NCI-H526 treated with DMSO at 0.1 percent for 48 hours (cell line): Measurements from ENCODE around the gene NDST1.
A peak's percentile ranks its signal among the peaks of the same experiment; 100 is the strongest.
"Not testable (repeated sequence)": the region's sequence is repeated elsewhere in the genome, so short reads cannot be mapped to it uniquely, and the experiment has no call there.

ENCODE experiments used
- DNase-seq: peaks from one replicate; lab custom pipeline; 2025; lab: John Stamatoyannopoulos, UW

Gene NDST1

DNA sequence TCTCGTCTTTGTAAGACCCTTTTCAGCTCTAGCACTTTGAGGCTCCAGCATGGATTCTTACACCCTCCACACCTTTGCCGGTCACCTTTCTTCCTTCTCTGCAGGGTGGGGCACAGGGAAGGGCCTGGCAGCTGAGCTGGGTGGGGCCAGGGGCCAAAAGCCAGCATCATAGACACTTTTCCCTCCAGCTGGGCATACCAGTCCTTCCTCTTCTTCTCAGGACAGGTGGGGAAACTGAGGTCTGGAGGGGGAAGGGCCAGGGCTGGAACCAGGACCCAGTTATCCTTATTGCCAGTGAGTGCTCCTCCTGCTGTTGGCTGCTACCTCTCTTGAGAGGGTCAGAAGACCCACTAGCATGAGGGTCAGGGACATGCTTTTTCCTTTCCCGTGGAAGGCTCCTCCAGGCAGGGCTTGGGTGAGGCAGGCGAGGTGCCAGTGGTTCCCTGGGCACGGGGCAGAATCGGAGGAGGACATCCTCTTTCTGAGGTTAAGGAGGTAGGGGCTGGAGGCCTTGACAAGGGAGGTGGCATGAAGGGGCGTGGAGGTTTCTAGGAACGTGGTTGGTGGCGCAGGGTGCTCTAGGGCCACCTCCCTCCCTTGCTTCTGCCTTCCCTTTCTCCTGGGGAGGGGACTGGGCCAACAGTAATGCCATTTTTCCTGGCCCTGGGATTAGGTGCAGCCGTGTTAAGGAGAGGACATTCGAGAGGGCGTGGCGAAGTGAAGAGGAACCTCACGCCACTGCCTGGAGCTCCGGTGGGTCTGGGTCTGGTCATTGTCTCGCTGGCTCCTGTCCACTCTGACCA is at the start of gene NDST1:
Gene NDST1, plus strand, starts transcription at position 658 of the 803 bp plus-strand sequence. CDS start 13,124 bp downstream, outside the sequence.
- DNase-seq = no peak

DNA sequence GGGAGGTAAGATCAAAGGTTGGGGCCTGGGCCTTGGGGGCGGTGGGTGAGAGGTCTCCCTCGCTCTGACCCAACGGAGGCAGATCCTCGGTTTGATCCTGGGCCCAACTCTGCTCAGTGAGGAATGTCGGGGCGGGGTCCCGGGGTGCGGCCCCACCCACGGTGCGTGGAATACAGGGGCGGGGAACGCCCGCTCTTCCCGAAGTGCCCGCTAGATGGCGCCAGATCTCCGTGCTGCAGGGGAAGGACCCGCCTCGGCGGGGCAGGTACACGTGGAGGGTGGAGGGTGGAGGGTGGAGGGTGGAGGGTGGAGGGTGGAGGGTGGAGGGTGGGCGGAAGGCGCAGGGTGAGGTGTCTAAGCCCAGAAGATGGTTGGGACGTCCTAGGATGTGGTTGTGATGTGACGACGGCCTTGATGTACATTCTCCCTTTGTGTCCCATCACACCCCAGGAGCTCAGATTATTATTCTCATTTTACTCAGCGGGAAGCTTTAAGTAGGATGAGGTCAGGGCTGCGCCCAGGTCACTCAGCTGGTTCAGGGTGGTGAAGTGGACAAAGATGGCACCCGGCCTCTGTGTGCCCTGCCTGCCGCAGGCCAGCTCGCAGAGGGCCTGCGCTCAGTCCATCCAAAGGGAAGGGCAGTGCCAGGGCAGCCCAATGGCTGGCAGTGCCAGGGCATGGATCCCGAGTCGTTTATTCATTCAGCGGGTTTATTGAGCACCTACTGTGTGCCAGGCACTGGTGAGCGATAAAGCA is 49.0 kb upstream of the NDST1 start:
- peak; percentile 25 for DNase-seq

DNA sequence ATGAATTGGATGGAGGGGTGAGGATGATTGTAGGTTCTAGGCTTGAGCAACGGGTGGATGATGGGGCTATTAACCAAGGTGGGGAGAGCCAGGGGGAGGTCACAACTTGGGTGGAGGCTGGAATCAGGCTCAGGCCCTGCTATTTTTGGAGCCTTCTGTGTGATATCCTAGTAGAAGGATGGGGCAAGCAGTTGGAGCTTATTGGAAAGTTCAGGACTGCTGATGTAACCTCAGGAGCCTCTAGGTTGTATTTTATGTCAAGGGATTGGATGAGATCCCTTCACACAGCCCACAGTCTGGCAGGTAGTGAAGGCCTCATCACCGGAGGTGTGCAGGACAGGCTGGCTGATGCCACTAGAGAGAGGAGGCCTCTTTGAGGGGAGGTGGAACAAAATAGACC is 47.1 kb upstream of the NDST1 start:
- DNase-seq = no peak

DNA sequence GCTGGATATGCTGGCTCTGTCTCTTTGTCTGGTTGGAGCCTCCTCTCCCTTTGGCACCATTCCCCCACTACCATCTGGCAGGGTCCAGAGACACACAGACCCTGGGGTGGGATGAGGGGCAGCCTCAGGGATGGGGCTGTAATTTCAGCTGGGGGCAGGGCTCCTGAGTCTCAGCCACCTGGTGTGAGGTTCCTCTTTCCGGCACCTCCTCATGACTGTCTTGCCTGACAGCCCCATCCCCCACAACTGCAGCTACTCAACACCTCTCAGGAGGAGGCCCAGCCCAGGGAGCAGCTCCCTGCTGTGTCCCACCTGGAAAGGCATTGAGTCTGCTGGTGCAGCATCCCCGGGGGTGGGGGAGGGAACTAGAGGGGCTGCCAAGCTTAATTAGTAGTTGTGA is 46.7 kb upstream of the NDST1 start:
- DNase-seq = no peak

DNA sequence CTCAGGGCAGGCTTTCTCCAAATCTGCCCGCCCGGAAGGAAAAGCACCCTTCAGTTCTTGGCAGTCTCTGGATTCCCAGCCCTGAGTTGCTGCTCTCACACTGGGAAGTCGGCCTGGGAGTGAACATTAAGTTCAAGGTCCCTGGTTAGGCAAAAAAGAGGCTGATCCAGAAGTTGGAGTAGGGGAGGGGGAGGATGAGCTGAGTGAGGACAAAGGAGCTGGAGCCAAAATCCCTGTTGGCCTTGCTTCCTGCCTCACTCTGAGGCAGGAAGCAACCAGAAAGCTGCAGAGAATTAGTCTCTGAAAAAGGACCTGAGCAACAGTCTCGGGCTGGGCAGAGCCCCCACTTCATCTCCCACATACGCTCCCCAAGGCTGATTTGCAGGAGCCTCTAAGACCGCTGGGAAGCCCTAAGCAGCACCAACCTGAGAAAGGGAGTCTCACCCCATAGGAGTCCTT is 43.3 kb upstream of the NDST1 start:
- no peak for DNase-seq

DNA sequence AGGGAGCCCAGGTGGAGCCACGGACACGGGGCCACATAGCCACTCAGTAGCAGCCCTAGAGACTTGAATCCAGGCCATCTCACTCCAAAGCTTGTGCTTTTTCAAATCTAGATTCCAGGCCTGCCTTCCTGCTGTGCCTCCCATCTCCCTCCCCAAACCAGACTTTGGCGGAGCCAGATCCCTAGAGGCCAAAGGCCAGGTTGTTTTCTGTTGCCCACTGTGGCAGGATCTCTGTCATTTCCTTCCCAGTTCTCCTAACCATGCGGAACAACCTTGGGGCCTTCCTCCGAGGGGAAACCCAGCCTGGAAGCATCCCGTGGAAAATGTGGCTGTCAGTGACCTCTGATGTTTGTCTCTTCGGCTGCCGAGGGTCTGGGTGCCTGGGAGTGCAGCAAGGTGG is 42.0 kb upstream of the NDST1 start:
- DNase-seq = no peak

DNA sequence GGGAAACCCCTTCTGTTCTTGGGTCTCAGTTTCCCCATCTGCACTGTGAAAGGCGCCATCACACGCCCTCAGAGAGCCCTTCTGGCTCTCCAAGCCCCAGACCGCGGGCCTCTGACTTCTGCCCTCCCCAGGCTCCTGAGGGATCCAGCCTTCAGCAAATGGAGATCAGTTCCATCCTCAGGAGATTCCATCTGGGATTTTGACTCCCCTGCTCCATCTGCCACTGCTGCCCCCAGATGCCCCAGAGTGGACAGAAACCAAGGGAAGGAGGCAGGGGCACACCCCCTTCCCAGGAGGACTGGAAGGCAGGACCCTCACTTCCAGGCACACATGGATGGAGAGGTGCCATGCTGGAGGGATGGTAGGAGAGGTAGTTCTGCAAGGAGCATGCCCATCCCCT is 39.7 kb upstream of the NDST1 start:
- no peak for DNase-seq

DNA sequence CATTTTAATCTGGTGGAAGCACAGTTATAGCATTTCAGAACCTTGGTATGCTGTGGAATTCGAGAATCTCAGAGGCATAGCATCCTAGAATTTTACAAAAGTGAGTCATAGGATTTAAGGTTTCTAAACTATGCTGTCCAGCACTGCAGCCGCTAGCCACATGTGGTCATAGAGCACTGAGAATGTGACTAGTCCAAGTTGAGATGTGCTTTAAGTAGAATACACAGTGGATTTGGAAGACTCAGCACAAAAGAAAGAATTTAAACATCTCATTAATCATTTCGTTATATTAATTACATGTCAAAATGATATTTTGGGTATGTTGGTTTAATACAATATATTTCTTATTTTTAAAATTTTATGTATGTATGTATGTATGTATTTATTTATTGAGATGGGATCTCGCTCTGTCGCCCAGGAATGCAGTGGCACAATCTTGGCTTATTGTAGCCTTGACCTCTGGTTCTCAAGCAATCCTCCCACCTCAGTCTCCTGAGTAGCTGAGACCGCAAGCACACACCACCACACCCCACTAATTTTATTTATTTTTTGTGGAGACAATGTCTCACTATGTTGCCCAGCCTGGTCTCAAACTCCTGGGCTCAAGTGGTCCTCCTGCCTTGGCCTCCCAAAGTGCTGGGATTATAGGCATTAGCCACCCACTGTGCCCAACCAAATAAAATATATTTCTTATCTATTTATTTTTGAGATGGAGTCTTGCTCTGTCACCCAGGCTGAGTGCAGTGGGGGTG is 38.0 kb upstream of the NDST1 start:
- DNase-seq = no peak

DNA sequence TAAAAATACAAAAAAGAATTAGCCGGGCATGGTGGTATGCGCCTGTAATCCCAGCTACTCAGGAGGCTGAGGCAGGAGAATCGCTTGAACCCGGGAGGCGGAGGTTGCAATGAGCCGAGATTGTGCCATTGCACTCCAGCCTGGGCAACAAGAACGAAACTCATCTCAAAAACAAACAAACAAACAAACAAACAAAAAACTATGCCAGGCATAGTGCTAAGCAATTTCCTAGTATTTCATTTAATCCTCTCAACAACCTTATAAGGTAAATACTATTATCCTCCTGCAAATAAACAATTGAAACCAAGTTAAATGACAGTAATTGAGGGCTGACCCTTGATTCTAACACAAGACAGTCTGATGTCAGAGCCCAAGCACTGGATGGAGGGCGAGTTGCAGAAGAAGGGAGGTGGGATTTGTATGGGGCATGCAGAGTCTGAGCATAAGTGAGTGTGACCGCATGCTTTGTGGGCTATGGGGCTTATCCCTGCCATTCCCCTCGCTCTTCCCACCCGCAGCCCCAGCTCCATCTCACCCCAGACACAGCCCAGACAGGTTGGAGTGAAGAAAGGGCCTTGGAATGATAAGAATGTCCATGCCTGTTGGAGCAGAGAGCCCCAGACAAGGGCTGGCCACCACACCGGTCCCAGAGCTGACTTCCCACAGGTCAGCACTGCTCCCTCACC is 34.1 kb upstream of the NDST1 start:
- no peak for DNase-seq

DNA sequence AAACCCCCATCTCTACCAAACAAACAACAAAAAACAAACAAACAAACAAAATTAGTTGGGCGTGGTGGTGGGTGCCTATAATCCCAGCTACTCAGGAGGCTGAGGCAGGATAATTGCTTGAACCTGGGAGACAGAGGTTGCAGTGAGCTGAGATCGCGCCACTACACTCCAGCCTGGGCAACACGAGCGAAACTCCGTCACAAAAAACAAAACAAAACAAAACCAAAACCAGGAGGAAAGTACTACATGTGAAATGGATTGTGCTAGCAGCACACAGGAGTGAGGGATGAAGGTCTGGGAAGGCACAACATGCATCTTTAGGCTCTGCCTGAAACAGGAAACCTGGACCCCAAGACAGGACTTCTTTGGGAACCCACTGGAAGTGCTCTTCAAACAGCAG is 31.4 kb upstream of the NDST1 start:
- DNase-seq = not testable (repeated sequence)

DNA sequence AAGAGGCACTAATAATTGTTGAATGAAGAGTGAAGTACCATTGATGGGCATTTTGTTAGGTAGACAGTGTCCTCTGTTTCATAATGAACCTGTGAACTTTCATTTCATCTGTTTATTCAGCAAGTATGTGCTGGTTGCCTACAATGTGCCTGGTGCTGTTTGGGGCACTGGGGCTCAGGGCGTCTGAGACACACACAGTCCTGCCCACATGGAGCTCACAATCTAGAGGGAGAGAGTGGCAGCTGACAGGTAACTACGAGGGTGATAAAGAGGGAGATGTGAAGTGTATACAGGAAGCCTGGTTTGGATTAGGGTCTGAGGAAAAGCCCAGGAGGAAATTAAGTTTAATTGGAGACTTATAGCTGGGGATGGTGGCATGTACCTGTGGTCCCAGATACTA is 28.5 kb upstream of the NDST1 start:
- DNase-seq = no peak

DNA sequence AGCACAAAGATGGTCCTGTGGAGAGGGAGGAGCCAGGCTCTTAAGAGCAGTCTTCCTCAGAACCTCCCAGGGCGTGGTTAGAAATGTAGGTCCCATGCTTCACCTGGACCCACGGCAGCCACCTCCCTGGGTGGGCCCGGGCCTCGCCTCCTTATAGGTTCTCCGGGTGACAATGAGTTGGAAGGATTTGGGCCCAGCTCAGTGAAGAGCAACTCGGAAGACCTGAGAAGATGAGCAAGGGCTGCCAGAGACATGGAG is 26.3 kb upstream of the NDST1 start:
- no peak for DNase-seq

DNA sequence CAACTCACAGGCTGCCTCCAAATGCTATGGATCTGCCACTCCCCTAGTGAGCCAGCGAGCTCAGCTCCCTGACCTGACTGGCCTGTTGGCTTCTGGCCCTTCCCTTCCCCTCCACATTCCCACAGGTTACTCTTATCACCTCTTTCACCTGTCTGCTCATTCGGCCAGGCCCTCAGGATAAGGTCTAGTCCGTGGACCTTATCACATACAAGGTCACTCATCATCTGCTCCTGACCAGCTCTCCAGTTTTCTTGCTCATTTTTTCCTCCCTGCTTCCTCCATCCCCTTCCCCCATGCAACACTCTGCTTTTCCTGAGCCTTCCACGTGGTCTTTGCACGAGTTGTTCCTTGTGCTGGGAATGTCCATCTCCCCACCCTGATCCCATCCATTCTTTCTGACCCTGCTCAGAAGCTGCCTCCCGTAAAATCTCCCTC is 25.9 kb upstream of the NDST1 start:
- DNase-seq = no peak

DNA sequence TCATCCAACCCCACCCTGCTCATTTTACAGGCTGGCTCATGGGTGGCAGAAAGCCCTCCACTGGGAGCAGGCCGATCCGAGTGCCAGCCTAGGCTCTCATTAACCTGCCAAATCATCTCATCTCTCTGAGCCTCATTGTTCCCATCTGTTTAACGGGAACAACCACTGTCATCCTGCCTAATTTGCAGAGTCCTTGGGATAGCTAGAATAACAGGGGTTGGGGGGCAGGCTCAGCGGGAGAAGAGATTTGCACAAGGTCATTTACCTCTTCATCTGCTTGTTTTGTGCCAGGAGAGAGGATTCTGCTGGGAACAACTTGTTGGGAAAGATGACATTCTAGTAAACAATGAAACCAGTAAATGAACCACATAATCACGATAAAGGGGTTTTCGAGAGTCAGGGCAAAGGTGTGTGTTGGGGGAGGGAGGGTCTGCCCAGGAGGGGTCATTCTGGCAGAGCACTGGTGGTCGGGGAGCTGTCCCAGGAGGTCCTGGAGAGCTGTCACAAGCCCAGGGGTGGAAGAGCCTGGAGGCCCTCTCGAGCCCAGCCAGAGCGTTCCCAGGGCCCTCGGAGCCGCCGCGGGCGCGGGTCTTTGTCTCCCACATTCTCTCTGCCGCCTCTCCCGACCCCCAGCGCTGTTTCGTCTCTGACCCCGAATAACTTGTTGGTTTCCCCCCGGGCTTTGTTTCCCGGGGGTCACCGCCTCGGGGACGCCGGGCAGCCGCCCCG is 22.8 kb upstream of the NDST1 start:
- peak; percentile 7 for DNase-seq

DNA sequence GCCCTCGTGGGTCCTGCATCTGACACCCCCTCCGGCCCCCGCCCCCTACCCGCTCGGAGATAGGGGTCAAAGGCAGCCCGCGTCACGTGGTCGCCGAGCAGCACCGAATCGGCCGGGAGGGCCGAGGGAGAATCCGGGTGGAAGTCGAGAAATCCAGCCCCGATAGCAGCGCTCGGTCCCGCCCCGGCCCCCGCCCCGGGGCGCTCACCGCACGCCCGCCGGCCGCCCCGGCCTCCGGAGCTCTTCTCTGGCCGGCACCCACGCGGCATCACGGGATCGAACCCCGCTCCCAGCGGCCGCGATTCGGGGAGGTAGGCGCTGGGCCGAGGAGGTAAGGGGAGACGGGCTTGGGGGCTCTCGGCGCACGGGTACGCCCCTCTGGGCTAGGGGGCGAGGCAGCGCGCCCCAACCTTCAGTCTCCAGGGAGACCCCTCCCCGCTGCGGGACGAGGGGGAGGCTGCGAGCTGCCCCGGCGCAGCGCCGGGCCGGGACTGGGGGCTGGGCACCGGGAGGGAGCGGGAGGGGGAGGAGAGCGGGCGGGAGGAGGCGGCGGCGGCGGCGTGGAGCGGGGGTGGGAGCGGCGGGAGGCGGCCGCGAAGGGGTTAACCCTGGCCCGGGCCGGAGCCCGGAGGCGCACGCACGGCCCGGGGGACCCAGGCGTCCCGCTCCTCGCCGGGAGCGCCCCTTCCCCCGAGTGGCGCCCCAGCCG is 22.1 kb upstream of the NDST1 start:
- DNase-seq = no peak

DNA sequence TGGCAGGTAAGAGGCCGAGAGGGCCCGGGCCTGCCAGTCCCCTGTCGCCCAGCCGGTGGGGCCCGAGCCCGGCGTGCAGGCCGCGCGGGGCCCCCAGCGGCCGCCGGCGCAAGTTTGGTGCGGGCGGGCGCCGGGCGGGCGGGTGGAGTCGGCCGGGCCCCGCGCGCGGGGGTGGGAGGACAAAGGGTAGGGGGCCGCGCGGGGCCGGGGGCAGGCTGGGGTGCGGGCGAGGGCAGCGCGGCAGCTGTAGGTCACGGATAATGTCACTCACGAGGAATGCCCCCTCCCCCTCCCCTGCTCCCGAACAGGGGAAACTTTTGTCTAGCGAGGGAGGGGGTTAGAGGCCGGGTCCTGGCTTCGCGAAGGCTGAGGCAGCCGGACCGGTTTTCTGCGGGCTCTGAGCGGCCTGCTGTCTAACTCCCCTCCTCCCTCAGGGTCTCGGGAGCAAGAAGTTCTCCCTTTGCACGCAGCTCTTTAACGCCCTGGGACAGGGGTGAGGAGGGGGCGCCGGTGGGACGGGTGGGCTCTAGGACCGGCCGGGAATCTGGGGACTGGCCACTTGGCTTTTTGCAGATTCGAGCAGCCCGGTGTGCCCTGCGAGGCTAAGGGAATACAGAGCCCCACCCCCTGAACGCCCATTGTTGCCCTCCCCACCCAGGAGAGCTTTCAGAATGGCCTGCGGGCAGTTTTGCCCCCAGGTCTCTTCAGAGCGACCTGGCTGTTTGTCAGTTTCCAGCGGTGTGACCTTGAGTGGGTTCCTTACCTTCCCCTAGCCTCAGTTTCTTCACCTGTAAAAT is 21.3 kb upstream of the NDST1 start:
- peak; percentile 67 for DNase-seq

DNA sequence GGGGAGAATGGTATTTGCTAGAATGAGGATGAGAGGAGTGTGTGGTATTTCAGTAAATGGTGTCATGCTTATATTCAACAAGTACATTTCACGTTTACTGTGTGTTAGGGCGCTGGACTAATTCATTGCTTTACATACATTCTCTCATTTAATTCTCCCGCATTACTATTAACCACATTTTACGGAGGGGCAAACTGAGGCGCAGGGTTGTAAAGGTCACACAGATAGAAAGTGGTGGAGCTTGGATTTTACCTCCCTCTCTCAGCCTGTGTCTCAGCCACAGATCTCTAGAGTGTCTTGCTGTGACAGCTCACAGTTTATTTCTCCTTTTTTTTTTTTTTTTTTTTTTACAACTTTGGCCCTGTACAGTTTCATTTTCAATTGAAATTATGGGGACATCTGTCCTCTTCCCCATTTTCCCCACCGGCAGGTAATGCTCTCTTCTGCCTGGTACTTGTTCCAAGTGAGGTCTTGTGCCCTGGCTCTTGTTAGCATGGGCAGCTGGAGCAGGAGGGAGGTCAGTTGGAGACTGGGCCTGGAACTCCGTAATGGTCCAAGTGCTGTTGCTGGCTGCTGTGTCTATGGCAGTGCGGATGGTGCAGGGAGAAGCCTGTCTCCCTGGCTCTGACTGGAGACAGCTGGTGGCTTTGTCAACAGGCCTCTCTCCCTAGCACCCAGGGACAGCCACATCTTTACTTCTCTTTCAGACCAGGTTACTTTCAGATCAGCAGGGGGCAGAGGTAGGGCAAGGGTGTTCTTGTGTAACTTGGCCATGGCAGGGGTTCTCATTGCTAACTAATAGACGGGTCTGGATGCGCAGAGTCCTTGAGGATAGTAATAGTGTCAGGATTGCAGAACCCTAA is 20.5 kb upstream of the NDST1 start:
- DNase-seq = no peak

DNA sequence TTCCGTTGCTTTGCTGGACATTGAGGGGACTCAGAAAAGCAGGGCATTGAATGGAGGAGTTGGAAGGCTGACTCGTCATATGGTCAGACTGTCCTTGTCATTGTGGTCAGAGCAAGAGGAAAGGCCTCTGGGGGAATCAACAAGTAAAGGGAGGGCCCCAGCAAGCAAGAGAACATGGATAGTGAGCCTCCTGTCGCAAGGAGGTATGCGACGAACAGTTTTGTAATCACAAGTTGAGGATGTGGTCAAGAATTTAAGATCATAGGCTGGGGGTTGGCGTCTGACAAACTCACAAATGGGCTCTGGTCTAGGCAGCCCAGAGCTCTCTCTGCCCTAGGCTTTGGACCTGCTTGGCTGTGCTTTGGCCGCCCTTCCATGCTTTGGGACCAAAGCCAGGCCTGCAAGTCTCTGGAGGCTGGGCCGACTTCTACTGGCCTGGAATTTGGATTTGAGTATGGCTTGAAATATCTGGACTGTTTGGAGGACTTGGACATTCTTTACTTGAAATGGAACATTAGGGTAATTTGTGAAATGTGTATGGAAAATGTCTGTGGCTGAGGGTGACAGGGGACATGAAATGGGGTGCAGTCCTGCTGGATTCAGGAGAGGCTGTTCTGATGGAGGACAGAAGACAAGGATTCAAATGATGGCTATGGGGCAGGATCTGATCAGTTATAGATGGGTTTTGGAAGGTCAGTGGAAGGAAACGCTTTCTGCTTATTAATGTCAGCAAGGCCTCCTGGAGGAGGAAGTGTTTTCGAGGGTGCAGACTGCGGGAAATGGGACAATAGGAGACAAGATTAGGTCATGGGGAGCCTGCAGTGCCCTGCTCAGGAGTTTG is 19.2 kb upstream of the NDST1 start:
- no peak for DNase-seq
